Liver (tissue), 9 donors: Measurements from ENCODE around the gene KCNQ5. TPM values are rescaled to one million over a fixed set of nuclear protein-coding genes. Genes with fewer than 3 reads are reported as not detected.

ENCODE experiments used
- DNase-seq: peaks from one replicate; pipeline ENCODE4 v3.0.0-alpha.2; 2017; ENCODE audit warnings: low spot score
- H3K27ac ChIP-seq, 2 donors: one replicate each; pipeline ENCODE4 v1.7.0; 2013; ENCODE audit warnings: inconsistent platforms in 2 of 2, low read length in 2 of 2, control low read depth in 1 of 2, low read depth in 1 of 2, mild to moderate bottlenecking in 1 of 2
- H3K27me3 ChIP-seq, 4 donors: one replicate each; pipeline versions ENCODE4 v1.6.1 to v1.7.0; 2013; ENCODE audit warnings: low read length in 3 of 4, inconsistent platforms in 1 of 4, mild to moderate bottlenecking in 1 of 4, moderate library complexity in 1 of 4; ENCODE audit not compliant: control insufficient read depth in 4 of 4, insufficient read depth in 4 of 4
- H3K36me3 ChIP-seq, 4 donors: one replicate each; pipeline versions ENCODE4 v1.6.1 to v1.7.0; 2013; ENCODE audit warnings: low read length in 3 of 4, mild to moderate bottlenecking in 3 of 4, low read depth in 1 of 4, moderate library complexity in 1 of 4; ENCODE audit not compliant: control insufficient read depth in 4 of 4, insufficient read depth in 3 of 4
- H3K4me1 ChIP-seq, 4 donors: one replicate each; pipeline versions ENCODE4 v1.6.1 to v1.7.0; 2013; ENCODE audit warnings: low read length in 3 of 4, mild to moderate bottlenecking in 3 of 4, moderate library complexity in 1 of 4; ENCODE audit not compliant: control insufficient read depth in 4 of 4, insufficient read depth in 4 of 4
- H3K4me3 ChIP-seq, 3 donors: one replicate each; pipeline versions ENCODE4 v1.6.1 to v1.7.0; 2013; ENCODE audit warnings: low read length in 3 of 3, control low read depth in 1 of 3, low read depth in 1 of 3, mild to moderate bottlenecking in 1 of 3
- H3K9ac ChIP-seq, 2 donors: one replicate each; pipeline ENCODE4 v1.7.0; 2013; ENCODE audit warnings: low read length in 2 of 2, mild to moderate bottlenecking in 2 of 2, moderate library complexity in 2 of 2, control low read depth in 1 of 2, low read depth in 1 of 2
- H3K9me3 ChIP-seq, 4 donors: one replicate each; pipeline versions ENCODE4 v1.6.1 to v1.7.0; 2013; ENCODE audit warnings: low read length in 3 of 4; ENCODE audit not compliant: control insufficient read depth in 4 of 4
- ATF3 ChIP-seq: IDR thresholded peaks from 2 replicates; pipeline ENCODE4 v1.6.1; 2016; ENCODE audit warnings: antibody characterized with exemption
- CTCF ChIP-seq: fragments of 150-350 bp; IDR thresholded peaks from 2 replicates; pipeline ENCODE4 v1.5.1; 2017; ENCODE audit warnings: improper control_type of control experiment, low read depth, low read length; ENCODE audit not compliant: missing input control
- EGR1 ChIP-seq, 2 donors: IDR thresholded peaks; 2 replicates each; pipeline ENCODE4 v1.6.1; 2016 to 2018; ENCODE audit warnings: antibody characterized with exemption in 2 of 2, low read depth in 2 of 2
- FOXA1 ChIP-seq: IDR thresholded peaks from 2 replicates; pipeline ENCODE4 v1.6.1; 2016; ENCODE audit warnings: antibody characterized with exemption
- FOXA2 ChIP-seq: IDR thresholded peaks from 2 replicates; pipeline ENCODE4 v1.6.1; 2016; ENCODE audit warnings: antibody characterized with exemption
- GABPA ChIP-seq, 2 donors: IDR thresholded peaks in 1 of 2; conservative IDR thresholded peaks in 1 of 2; 2 replicates each; pipeline ENCODE4 v1.6.1; 2016; ENCODE audit warnings: antibody characterized with exemption in 2 of 2, mild to moderate bottlenecking in 1 of 2, moderate library complexity in 1 of 2
- HNF4A ChIP-seq, 2 donors: conservative IDR thresholded peaks; 2 replicates each; pipeline ENCODE4 v1.6.1; 2016; ENCODE audit warnings: antibody characterized with exemption in 2 of 2, mild to moderate bottlenecking in 2 of 2
- HNF4G ChIP-seq: IDR thresholded peaks from 2 replicates; pipeline ENCODE4 v1.6.1; 2016; ENCODE audit warnings: antibody characterized with exemption
- JUND ChIP-seq, 2 donors: IDR thresholded peaks; 2 replicates each; pipeline ENCODE4 v1.6.1; 2016; ENCODE audit warnings: antibody characterized with exemption in 2 of 2
- MAX ChIP-seq: IDR thresholded peaks from 2 replicates; pipeline ENCODE4 v1.6.1; 2016; ENCODE audit warnings: antibody characterized with exemption
- NR2F2 ChIP-seq: IDR thresholded peaks from 2 replicates; pipeline ENCODE4 v1.6.1; 2016; ENCODE audit warnings: antibody characterized with exemption
- RAD21 ChIP-seq, 2 donors: IDR thresholded peaks; 2 replicates each; pipeline ENCODE4 v1.6.1; 2016; ENCODE audit warnings: antibody characterized with exemption in 2 of 2, mild to moderate bottlenecking in 2 of 2
- REST ChIP-seq: IDR thresholded peaks from 2 replicates; pipeline ENCODE4 v1.6.1; 2016; ENCODE audit warnings: antibody characterized with exemption, mild to moderate bottlenecking
- RXRA ChIP-seq, 2 donors: IDR thresholded peaks; 2 replicates each; pipeline ENCODE4 v1.6.1; 2017 to 2018; ENCODE audit warnings: antibody characterized with exemption in 2 of 2, mild to moderate bottlenecking in 1 of 2
- SP1 ChIP-seq: IDR thresholded peaks from 2 replicates; pipeline ENCODE4 v1.6.1; 2018; ENCODE audit warnings: antibody characterized with exemption, mild to moderate bottlenecking
- TAF1 ChIP-seq: conservative IDR thresholded peaks from 2 replicates; pipeline ENCODE4 v1.6.1; 2016; ENCODE audit warnings: antibody characterized with exemption, mild to moderate bottlenecking
- YY1 ChIP-seq: IDR thresholded peaks from 2 replicates; pipeline ENCODE4 v1.6.1; 2016; ENCODE audit warnings: antibody characterized with exemption, mild to moderate bottlenecking
- ZBTB33 ChIP-seq: IDR thresholded peaks from 2 replicates; pipeline ENCODE4 v1.6.1; 2016; ENCODE audit warnings: antibody characterized with exemption
- WGBS: extraction: QIAGEN DNeasy Blood & Tissue Kit; methylation state at CpG from one replicate; pipeline ENCODE4 v1.1.7; 2013; 5-methylcytosine and 5-hydroxymethylcytosine counted together
- polyA plus RNA-seq, 2 donors: library from polyadenylated mRNA; stranded (reverse) in 1 of 2; unstranded in 1 of 2; fragments of 200-250 nt in 1 of 2; fragments of >200 nt in 1 of 2; fragmentation: Nextera tagmentation in 1 of 2; extraction: Ambion mirVana in 1 of 2; gene quantifications; one replicate each; pipeline versions ENCODE4 v1.2.1 to v1.2.3, GENCODE V29; 2013 to 2015
- total RNA-seq, 2 donors: library from RNA; depleted of rRNA; stranded (reverse); fragments of >200 nt; gene quantifications; one replicate each; pipeline ENCODE4 v1.2.3, GENCODE V29; 2014
- donor health status: healthy.
- donor health status: healthy.
- donor health status: healthy.
- donor health status: healthy.
- donor health status: healthy.

The KCNQ5 gene
- total and polyA plus RNA-seq, 4 donors: 0.02 to 1.1 (median 0.15) TPM

GRCh38 chr6:72954716-72955115 is 332.9 kb downstream of the KCNQ5 start:
- TF ChIP-seq NR2F2: no peak
- no peak for TF ChIP-seq ATF3
- TF ChIP-seq JUND (IDR thresholded peaks at IDR 0.05): no peak
- TF ChIP-seq HNF4A (conservative IDR thresholded peaks at IDR 0.05): no peak
- TF ChIP-seq YY1: no peak
- TF ChIP-seq FOXA1: no peak
- TF ChIP-seq EGR1 (IDR thresholded peaks at IDR 0.05; ENCODE audit: low read depth in 2 of 2): no peak
- TF ChIP-seq REST: no peak
- H3K4me1 ChIP-seq: no peaks in the 10 kb centered on the region
- WGBS: 54% methylated on average over 4 of the region's 4 CpGs
- H3K9me3 ChIP-seq: no peaks in the 10 kb centered on the region
- no peak for DNase-seq
- H3K27me3 ChIP-seq: no peaks in the 10 kb centered on the region
- H3K36me3 ChIP-seq: no peaks in the 10 kb centered on the region
- H3K4me3 ChIP-seq: no peak overlapping the region
- H3K9ac ChIP-seq: no peak overlapping the region
- no peak overlapping the region for H3K27ac ChIP-seq

GRCh38 chr6:72955666-72956065 is 333.8 kb downstream of the KCNQ5 start:
- Histone ChIP-seq H3K27me3 (no peaks in the 10 kb centered on the region), H3K36me3 (no peaks in the 10 kb centered on the region), H3K4me3 (no peak overlapping the region), H3K9ac (no peak overlapping the region), H3K4me1 (no peaks in the 10 kb centered on the region), H3K9me3 (no peaks in the 10 kb centered on the region), H3K27ac (no peak overlapping the region)
- TF ChIP-seq ZBTB33 (no peak), HNF4A (conservative IDR thresholded peaks at IDR 0.05) (no peak), YY1 (no peak), CTCF (no peak), RXRA (IDR thresholded peaks at IDR 0.05) (no peak), HNF4G (no peak), ATF3 (no peak), NR2F2 (no peak), EGR1 (IDR thresholded peaks at IDR 0.05; ENCODE audit: low read depth in 2 of 2) (no peak), RAD21 (IDR thresholded peaks at IDR 0.05) (no peak), MAX (no peak), FOXA2 (no peak), GABPA (IDR thresholded peaks at IDR 0.05 in 1 of 2, conservative IDR thresholded peaks at IDR 0.05 in 1 of 2) (no peak), TAF1 (no peak), SP1 (no peak), FOXA1 (no peak)
- WGBS: 49% methylated on average over 2 of the region's 2 CpGs
- DNase-seq: no peak
